HG03565 (cell line): Measurements from ENCODE around the gene SNX7.
A peak's percentile ranks its signal among the peaks of the same experiment; 100 is the strongest.

Experiments used
- ATAC-seq: cut with Tn5 transposase; IDR thresholded peaks from one replicate; pipeline ENCODE4 v1.9.1; 2021; ENCODE audit warnings: mild to moderate bottlenecking, moderate library complexity; ENCODE audit not compliant: unreplicated experiment

The SNX7 gene

GRCh38 chr1:98763488-98764150 lies 102.1 kb downstream of the SNX7 start:
- no peak for ATAC-seq

- no peak for ATAC-seq
Observed at GRCh38 chr1:98764485-98764884, 103.0 kb downstream of the SNX7 start.

- ATAC-seq: peak; percentile 92
Observed at GRCh38 chr1:98766255-98766654, 104.7 kb downstream of the SNX7 start.

- no peak for ATAC-seq
Observed at GRCh38 chr1:98769162-98769561, 107.6 kb downstream of the SNX7 start.

GRCh38 chr1:98781906-98782305 lies 120.4 kb downstream of the SNX7 start:
- ATAC-seq: no peak

GRCh38 chr1:98783821-98784220 lies 122.3 kb downstream of the SNX7 start:
- ATAC-seq: no peak

GRCh38 chr1:98791498-98791897 lies 130.0 kb downstream of the SNX7 start:
- ATAC-seq: no peak

- no peak for ATAC-seq
Observed at GRCh38 chr1:98792123-98792522, 130.6 kb downstream of the SNX7 start.

GRCh38 chr1:98793136-98793535 lies 131.6 kb downstream of the SNX7 start:
- no peak for ATAC-seq

- ATAC-seq: peak; percentile 99
Observed at GRCh38 chr1:98794196-98794886, 132.8 kb downstream of the SNX7 start.

GRCh38 chr1:98796049-98796448 lies 134.5 kb downstream of the SNX7 start:
- no peak for ATAC-seq

GRCh38 chr1:98797506-98797905 lies 136.0 kb downstream of the SNX7 start:
- no peak for ATAC-seq
